Karpas-422 (cell line): ENCODE results near the gene BTBD16. TPM values are rescaled to one million over a fixed set of nuclear protein-coding genes. Genes with fewer than 3 reads are reported as not detected.

ENCODE experiments used
- DNase-seq: peaks from one replicate; pipeline ENCODE4 v3.0.0-alpha.2; 2015
- H2AFZ ChIP-seq: fragments of 200-600 bp; sonication (generic); 2 replicates; pipeline ENCODE4 v1.6.1; 2014; ENCODE audit warnings: antibody characterized with exemption, low read length, mixed read lengths
- H3K27ac ChIP-seq: fragments of 200-600 bp; sonication (generic); 2 replicates; pipeline ENCODE4 v1.5.1; 2014; ENCODE audit warnings: mild to moderate bottlenecking, low read length, moderate library complexity
- H3K27me3 ChIP-seq: fragments of 200-600 bp; sonication (generic); 2 replicates; pipeline ENCODE4 v1.6.1; 2014; ENCODE audit warnings: low read length, mixed read lengths
- H3K36me3 ChIP-seq: fragments of 200-600 bp; sonication (generic); 2 replicates; pipeline ENCODE4 v1.6.1; 2014; ENCODE audit warnings: low read length, mixed read lengths; ENCODE audit not compliant: insufficient read depth
- H3K4me1 ChIP-seq: fragments of 200-600 bp; sonication (generic); 2 replicates; pipeline ENCODE4 v1.6.1; 2014; ENCODE audit warnings: mild to moderate bottlenecking, low read length, mixed read lengths
- H3K4me2 ChIP-seq: fragments of 200-600 bp; sonication (generic); 2 replicates; pipeline ENCODE4 v1.6.1; 2014; ENCODE audit warnings: low read length, low read depth, mild to moderate bottlenecking; ENCODE audit not compliant: poor library complexity, severe bottlenecking
- H3K4me3 ChIP-seq: fragments of 200-600 bp; sonication (generic); 2 replicates; pipeline ENCODE4 v1.5.1; 2014; ENCODE audit warnings: mild to moderate bottlenecking, antibody characterized with exemption, low read length, mixed read lengths
- H3K79me2 ChIP-seq: fragments of 200-600 bp; sonication (generic); 2 replicates; pipeline ENCODE4 v1.6.1; 2014; ENCODE audit warnings: mild to moderate bottlenecking, low read length, mixed read lengths
- H3K9ac ChIP-seq: fragments of 200-600 bp; sonication (generic); 2 replicates; pipeline ENCODE4 v1.6.0; 2014; ENCODE audit warnings: low read length
- H3K9me2 ChIP-seq: fragments of 200-600 bp; sonication (generic), shearing (Covaris generic); replicated peaks from 2 replicates; pipeline ENCODE4 v1.6.0; 2014; ENCODE audit warnings: mild to moderate bottlenecking, low read length, moderate library complexity; ENCODE audit not compliant: insufficient read depth
- H3K9me3 ChIP-seq: fragments of 300-700, 200-600 bp; sonication (generic); 2 replicates; pipeline ENCODE4 v1.6.1; 2014; ENCODE audit warnings: low read length, mixed read lengths
- H4K20me1 ChIP-seq: fragments of 200-600 bp; sonication (generic); 2 replicates; pipeline ENCODE4 v1.6.1; 2014; ENCODE audit warnings: mild to moderate bottlenecking, antibody characterized with exemption, low read length, low read depth; ENCODE audit not compliant: insufficient read depth
- total RNA-seq: library from RNA; depleted of rRNA; stranded (reverse); fragments of >200 nt; shearing (Covaris generic); gene quantifications from 2 replicates; pipeline ENCODE4 v1.2.3, GENCODE V29; 2014; ENCODE audit warnings: low replicate concordance

The BTBD16 gene
- total RNA-seq, 1 experiment from 2014 or later, result not detected

DNA sequence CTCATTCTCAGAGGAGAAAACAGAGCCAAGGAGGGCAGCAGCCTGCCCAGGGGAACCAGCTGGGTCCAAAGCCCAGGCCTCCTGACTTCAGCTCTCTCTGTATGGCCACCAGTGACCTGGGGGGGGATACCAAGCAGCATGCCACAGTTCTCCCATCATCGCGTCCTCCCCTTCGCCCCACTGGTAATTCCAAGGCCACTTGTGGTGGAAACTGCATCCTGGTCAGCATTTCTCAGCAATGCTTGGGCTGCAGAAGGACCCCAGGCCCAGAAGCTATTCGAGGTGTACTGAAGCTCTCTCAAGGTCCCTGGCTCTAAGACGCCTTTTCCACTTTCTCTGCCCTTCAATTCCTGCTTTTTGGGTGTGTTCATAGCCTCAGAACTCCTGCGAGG is 27.1 kb downstream of the BTBD16 start:
- H3K36me3 ChIP-seq, result no peaks in the 10 kb centered on the region
- H3K79me2 ChIP-seq, result no peaks in the 10 kb centered on the region
- H2AFZ ChIP-seq, result no peak overlapping the region

DNA sequence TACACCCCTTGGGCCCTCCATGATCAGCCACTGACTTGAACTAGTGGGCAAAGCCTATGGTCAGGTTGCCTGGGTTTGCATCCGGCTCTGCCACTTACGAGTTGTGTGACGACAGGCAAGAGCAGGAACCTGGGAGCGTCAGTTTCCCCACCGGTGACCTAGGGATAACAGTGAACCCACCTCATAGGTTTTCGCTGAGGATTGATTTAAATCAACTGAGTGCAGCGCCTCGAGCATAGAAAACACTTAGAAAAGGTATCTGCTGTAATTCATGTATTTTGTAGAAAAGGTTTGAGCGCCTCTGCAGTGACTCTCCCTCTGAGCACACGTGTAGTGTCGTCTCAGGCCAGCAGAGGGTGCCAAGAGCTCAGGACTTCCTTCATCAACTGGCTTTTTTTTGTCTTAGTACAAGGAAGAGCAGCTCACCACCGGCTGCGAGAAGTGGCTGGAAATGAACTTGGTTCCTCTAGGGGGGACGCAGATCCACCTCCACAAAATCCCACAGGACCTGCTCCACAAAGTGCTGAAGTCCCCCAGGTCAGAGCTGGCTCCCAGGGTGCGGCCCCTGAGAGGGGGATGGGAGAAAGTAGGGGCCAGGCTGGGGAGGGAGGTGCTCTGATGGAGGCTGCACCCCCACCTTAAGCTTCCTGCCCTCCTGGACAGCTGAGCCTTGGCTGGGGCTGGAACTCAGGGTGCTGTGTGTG is 27.7 kb downstream of the BTBD16 start:
- no peaks in the 10 kb centered on the region for H3K9me2 ChIP-seq
- H3K79me2 ChIP-seq, result no peaks in the 10 kb centered on the region
- H3K4me2 ChIP-seq, result no peak overlapping the region
- H3K27ac ChIP-seq, result no peak overlapping the region
- no peaks in the 10 kb centered on the region for H3K9me3 ChIP-seq
- H4K20me1 ChIP-seq, result no peaks in the 10 kb centered on the region; the same call in 1 of the 2 replicates
- peak; percentile 88 for DNase-seq
- no peaks in the 10 kb centered on the region; the same call in 1 of the 2 replicates for H3K27me3 ChIP-seq
- H3K9ac ChIP-seq, result no peak overlapping the region
- H3K4me1 ChIP-seq, result no peaks in the 10 kb centered on the region
- no peaks in the 10 kb centered on the region for H3K36me3 ChIP-seq
- no peak overlapping the region for H2AFZ ChIP-seq
- no peak overlapping the region for H3K4me3 ChIP-seq

More for the DNA sequence above, 27.1 kb downstream of the BTBD16 start:
- H3K27me3 ChIP-seq, result no peaks in the 10 kb centered on the region; the same call in 1 of the 2 replicates
- no peaks in the 10 kb centered on the region for H3K9me2 ChIP-seq
- no peaks in the 10 kb centered on the region for H3K4me1 ChIP-seq
- no peak for DNase-seq
- H4K20me1 ChIP-seq, result no peaks in the 10 kb centered on the region; the same call in 1 of the 2 replicates
- no peak overlapping the region for H3K4me3 ChIP-seq
- H3K9ac ChIP-seq, result no peak overlapping the region
- no peaks in the 10 kb centered on the region for H3K9me3 ChIP-seq
- H3K27ac ChIP-seq, result no peak overlapping the region
- H3K4me2 ChIP-seq, result no peak overlapping the region

DNA sequence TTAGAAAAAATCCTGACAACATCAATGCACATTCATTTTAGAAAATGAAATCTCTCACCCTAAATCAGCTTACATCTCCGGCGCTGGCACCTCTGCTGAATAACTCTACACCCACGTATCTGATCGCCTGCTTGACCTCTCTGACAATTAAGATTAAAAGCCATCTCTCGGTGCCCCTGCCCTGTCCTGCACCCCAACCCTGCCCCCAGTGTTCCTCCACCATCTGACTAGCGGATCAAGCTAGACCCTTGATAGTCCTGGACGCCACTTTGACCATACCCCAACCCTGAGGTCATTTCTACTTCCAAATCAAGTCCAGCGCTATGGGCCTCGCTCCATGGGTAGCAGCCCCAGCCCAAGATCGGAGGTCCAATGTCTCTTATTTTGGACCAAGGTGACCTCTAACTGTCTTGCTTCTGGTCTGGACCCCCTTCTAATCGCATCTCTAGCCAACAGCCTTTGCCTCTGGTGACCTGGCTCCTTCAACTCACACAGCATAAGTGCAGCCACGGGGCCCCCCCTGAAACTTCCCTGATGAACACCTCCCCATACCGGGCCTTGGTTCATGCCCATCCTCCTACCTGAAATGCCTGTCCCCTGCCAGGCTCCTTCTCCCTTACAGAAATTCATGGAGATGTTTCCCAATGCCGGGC is 28.5 kb downstream of the BTBD16 start:
- Histone ChIP-seq H2AFZ (no peak overlapping the region), H3K79me2 (no peaks in the 10 kb centered on the region), H3K27me3 (no peaks in the 10 kb centered on the region; the same call in 1 of the 2 replicates), H3K4me2 (no peak overlapping the region), H3K36me3 (no peaks in the 10 kb centered on the region), H3K4me1 (no peaks in the 10 kb centered on the region), H4K20me1 (no peaks in the 10 kb centered on the region; the same call in 1 of the 2 replicates), H3K4me3 (no peak overlapping the region), H3K27ac (no peak overlapping the region), H3K9me3 (no peaks in the 10 kb centered on the region), H3K9me2 (no peaks in the 10 kb centered on the region), H3K9ac (no peak overlapping the region)
- DNase-seq, result no peak

DNA sequence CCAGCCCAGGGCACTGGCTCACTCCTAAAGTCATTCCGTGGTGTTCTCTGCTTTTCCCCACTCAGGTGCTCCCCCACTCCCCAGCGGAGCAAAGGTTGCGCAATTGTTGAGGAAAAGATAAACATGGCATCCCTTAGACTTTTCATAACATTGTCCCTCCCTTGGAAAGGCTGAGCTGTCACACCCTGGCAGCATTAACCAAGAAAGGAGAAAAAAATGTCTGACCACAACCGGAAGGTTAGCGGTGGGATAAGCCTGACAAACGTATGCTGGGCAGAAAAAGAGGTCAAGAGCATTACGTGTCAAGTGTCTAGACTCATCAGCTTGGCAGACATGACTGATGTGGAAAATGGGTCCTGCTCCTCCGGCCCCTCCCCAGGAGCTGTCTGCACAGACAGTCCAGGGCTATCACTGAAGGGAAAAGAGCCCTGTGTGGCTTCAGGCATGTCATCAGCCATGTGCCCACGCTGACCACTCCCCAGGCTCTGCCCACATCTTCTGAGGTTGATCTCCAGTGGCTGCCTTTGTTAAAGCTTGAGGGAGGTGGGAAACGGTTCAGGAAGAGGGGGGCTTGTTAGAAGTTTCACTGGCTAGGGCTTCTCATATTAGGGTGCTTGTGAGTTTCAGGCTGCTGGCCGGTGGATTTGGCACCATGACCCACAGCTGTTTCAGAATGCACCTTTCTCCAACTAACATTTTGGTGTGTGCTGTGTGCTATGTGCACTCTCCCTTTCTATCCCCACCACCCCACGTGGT is 30.1 kb downstream of the BTBD16 start:
- Histone ChIP-seq H3K4me3 (no peak overlapping the region), H4K20me1 (no peaks in the 10 kb centered on the region; the same call in 1 of the 2 replicates), H3K9me3 (no peaks in the 10 kb centered on the region), H3K79me2 (no peaks in the 10 kb centered on the region), H3K9me2 (no peaks in the 10 kb centered on the region), H3K4me2 (no peak overlapping the region), H2AFZ (no peak overlapping the region), H3K4me1 (no peaks in the 10 kb centered on the region), H3K27ac (no peak overlapping the region), H3K36me3 (no peaks in the 10 kb centered on the region), H3K27me3 (peaks cover 3% of the 10 kb centered on the region; the same call in 1 of the 2 replicates), H3K9ac (no peak overlapping the region)
- no peak for DNase-seq

DNA sequence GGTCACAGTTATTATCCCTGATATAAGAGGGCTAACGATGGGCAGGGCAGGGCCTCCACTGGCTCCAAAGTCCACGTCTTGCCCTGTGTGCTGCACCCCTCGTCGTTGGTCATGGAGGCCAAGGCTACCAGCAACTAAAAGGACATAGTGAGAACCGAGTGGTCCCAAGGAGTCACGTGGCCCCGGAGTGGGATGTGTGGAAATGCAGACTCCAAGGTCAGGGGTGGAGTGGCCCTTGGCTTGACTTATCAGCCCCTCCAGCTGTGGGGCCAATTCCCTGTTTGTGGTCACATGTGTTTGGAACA is 30.7 kb downstream of the BTBD16 start:
- Histone ChIP-seq H3K4me3 (no peak overlapping the region), H3K9me3 (no peaks in the 10 kb centered on the region), H3K9ac (no peak overlapping the region), H3K79me2 (no peaks in the 10 kb centered on the region), H4K20me1 (no peaks in the 10 kb centered on the region; the same call in 1 of the 2 replicates), H3K4me2 (no peak overlapping the region), H3K27ac (no peak overlapping the region), H3K9me2 (no peaks in the 10 kb centered on the region), H3K4me1 (no peaks in the 10 kb centered on the region), H3K36me3 (no peaks in the 10 kb centered on the region), H3K27me3 (peaks cover 3% of the 10 kb centered on the region; the same call in 1 of the 2 replicates), H2AFZ (no peak overlapping the region)
- DNase-seq, result no peak

DNA sequence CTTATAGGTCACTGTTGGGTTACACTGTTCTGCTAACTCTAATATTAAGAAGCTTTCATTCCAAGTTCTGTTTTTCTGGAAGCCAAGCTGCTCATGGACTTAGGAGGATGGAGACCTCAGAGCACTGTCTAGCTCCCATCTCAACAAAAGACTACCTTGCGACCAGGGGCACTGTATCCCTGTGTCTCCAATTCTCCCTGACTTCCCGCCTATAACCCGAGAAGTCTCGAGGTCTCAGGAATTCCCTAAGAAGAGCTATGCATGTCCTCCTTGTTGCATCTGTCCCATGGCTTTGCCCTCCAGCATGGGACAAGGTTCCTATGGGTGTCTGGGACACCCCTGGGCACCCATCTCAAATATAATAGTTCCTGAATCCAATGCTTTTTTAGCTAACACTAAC is 31.2 kb downstream of the BTBD16 start:
- no peak overlapping the region for H3K4me2 ChIP-seq
- H3K9ac ChIP-seq, result no peak overlapping the region
- H3K9me2 ChIP-seq, result no peaks in the 10 kb centered on the region
- H3K36me3 ChIP-seq, result no peaks in the 10 kb centered on the region
- H4K20me1 ChIP-seq, result no peaks in the 10 kb centered on the region; the same call in 1 of the 2 replicates
- DNase-seq, result no peak
- no peak overlapping the region for H3K4me3 ChIP-seq
- no peaks in the 10 kb centered on the region for H3K79me2 ChIP-seq
- H2AFZ ChIP-seq, result no peak overlapping the region
- no peaks in the 10 kb centered on the region for H3K9me3 ChIP-seq
- H3K27ac ChIP-seq, result no peak overlapping the region
- H3K4me1 ChIP-seq, result no peaks in the 10 kb centered on the region; the same call in 1 of the 2 replicates
- H3K27me3 ChIP-seq, result peaks cover 3% of the 10 kb centered on the region; the same call in 1 of the 2 replicates

DNA sequence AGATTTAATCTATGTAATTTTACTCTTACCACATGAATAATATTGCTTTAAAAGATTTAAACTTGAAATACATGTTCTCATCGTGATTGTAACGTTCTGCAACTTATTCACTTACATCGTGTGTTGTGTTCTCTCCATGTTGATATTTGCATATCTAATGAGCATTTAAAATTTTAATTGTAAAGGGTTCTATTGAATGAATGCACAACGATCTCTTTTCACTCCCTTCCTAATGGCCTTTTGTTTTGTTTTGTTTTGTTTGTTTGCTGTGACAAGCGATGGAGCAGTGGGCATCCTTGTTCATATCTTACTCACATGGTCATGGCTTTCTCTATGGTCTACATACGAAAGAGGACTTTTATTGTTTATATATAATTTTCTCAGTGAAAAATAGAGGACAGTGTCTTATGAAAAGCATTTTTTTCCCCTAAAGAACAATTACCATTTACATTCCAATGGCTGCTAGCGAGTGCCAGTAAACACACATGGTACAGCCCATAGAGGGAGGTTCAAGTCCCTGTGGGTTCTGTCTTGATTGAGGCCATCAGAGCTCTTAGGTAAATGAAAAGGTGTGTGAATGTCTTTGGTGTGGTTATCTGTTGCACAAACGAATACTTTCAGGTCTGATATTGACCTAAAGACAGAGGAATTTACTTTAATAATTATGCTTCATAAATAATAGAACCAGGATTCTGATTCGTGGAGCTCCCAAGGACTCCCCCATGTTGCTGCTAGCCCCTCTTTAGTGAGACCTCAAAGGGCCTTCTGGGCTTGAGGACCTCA is 32.4 kb downstream of the BTBD16 start:
- Histone ChIP-seq H3K9me2 (no peaks in the 10 kb centered on the region), H3K27ac (no peak overlapping the region), H3K4me1 (peaks cover 11% of the 10 kb centered on the region), H3K4me3 (no peak overlapping the region), H4K20me1 (no peaks in the 10 kb centered on the region; the same call in 1 of the 2 replicates), H3K79me2 (no peaks in the 10 kb centered on the region), H3K4me2 (no peak overlapping the region), H2AFZ (no peak overlapping the region), H3K36me3 (no peaks in the 10 kb centered on the region), H3K9ac (no peak overlapping the region), H3K27me3 (peaks cover 3% of the 10 kb centered on the region; the same call in 1 of the 2 replicates), H3K9me3 (no peaks in the 10 kb centered on the region)
- DNase-seq, result no peak
